RWPE1 (cell line): Measurements from ENCODE around the gene GTPBP1.

Experiments used
- CTCF ChIA-PET: fragments of 350-600 bp; sonication (Branson Sonifier 250); formaldehyde crosslinking; extraction: SDS; loops from one replicate; lab custom pipeline; 2021; lab: Yijun Ruan, JAX
- POLR2A ChIA-PET: fragments of 400-600 bp; formaldehyde crosslinking; extraction: SDS; loops from one replicate; lab custom pipeline; 2020; ENCODE audit warnings: antibody characterized with exemption; ENCODE audit not compliant: low non-redundant PET; lab: Yijun Ruan, JAX
- DNase-seq: peaks from one replicate; pipeline ENCODE4 v3.0.0; 2012; ENCODE audit warnings: low spot score
- H3K27ac ChIP-seq: fragments of 450-650 bp; 2 replicates; pipeline ENCODE4 v1.5.1; 2017
- TF ChIP-seq, protein P1 (sequence below): fragments of 450-650 bp; conservative IDR thresholded peaks from 2 replicates; pipeline ENCODE4 v1.5.1; 2017; ENCODE audit warnings: low read depth, mild to moderate bottlenecking

GTPBP1 gene

DNA sequence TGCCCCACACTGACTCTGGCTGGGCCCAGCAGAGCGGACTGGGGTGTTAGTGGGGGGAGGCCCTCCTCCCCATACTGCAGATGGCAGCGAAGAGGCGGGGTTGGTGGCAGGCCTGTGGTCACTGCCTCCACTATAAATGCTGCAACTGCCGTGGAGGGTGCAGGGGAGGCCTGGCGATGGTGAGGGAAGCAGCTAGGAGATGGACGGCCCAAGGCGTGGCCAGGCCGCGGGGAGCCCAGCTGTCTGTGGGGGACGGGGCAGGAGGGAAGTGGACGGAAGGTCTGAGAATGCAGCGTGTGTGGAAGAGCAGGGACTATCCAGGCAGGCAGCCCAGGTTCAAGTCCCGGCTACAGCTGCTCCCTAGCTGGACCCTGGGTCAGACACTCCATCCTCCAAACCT lies 69.9 kb downstream of the GTPBP1 start:
- ChIA-PET CTCF (no interaction called here), POLR2A (no interaction called here)
- no peak for DNase-seq
- H3K27ac ChIP-seq, result peak overlapping the region; percentile 50
- TF ChIP-seq, protein P1, sequence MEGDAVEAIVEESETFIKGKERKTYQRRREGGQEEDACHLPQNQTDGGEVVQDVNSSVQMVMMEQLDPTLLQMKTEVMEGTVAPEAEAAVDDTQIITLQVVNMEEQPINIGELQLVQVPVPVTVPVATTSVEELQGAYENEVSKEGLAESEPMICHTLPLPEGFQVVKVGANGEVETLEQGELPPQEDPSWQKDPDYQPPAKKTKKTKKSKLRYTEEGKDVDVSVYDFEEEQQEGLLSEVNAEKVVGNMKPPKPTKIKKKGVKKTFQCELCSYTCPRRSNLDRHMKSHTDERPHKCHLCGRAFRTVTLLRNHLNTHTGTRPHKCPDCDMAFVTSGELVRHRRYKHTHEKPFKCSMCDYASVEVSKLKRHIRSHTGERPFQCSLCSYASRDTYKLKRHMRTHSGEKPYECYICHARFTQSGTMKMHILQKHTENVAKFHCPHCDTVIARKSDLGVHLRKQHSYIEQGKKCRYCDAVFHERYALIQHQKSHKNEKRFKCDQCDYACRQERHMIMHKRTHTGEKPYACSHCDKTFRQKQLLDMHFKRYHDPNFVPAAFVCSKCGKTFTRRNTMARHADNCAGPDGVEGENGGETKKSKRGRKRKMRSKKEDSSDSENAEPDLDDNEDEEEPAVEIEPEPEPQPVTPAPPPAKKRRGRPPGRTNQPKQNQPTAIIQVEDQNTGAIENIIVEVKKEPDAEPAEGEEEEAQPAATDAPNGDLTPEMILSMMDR, result no peak

- ChIA-PET POLR2A (no interaction called here), CTCF (no interaction called here)
- no peak for DNase-seq
- H3K27ac ChIP-seq, result peak overlapping the region; percentile 50; the same call in 1 of the 2 replicates
- TF ChIP-seq, protein P1, result no peak
Observed at GRCh38 chr22:38776086-38776485, 70.3 kb downstream of the GTPBP1 start.

GRCh38 chr22:38777087-38777671 lies 71.4 kb downstream of the GTPBP1 start:
- DNase-seq, result no peak
- TF ChIP-seq, protein P1, result no peak
- CTCF ChIA-PET, result no interaction called here
- no peak overlapping the region for H3K27ac ChIP-seq
- POLR2A ChIA-PET, result no interaction called here

DNA sequence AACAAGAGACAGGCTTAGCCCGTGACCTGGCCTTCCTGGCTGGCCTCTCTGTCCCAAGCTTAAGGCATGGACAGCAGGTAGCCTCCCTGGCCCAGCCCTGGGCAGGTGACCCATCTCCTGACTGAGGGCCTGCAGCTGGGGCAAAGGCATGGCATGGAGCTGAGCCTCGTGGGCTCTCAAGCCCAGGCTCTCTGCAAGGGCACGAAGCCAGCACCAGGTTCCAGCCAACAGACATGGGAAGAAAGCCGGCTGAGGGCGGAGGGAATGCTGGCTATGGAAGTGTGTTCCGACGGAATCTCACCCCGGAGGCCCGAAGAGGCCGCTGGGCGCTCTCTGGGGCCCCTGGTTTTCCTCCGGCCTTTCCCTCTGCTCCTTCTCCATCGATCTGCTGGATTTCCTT lies 75.3 kb downstream of the GTPBP1 start:
- H3K27ac ChIP-seq, result no peak overlapping the region
- CTCF ChIA-PET, result no interaction called here
- POLR2A ChIA-PET, result interaction anchor here (0.6 kb wide), 1 partner anchor 128 kb away, joined by 3 read pairs; no protein-coding TSS in a partner anchor
- TF ChIP-seq, protein P1, result no peak
- DNase-seq, result no peak

GRCh38 chr22:38782402-38783094 lies 76.8 kb downstream of the GTPBP1 start:
- no peak for DNase-seq
- ChIA-PET CTCF (no interaction called here), POLR2A (no interaction called here)
- H3K27ac ChIP-seq, result peak overlapping the region; percentile 52
- TF ChIP-seq, protein P1, result no peak
